HepG2 (cell line): Measurements from ENCODE around the gene COMMD4. TPM values are rescaled to one million over a fixed set of nuclear protein-coding genes. Genes with fewer than 3 reads are reported as not detected.

Experiments
- ATF1 ChIP-seq: IDR thresholded peaks from 2 replicates; pipeline ENCODE4 v1.6.1; 2016; ENCODE audit warnings: mild to moderate bottlenecking, control low read depth
- CBX5 ChIP-seq: sonication (generic); formaldehyde crosslinking; IDR thresholded peaks from 2 replicates; pipeline ENCODE4 v1.4.0; 2020; ENCODE audit warnings: missing genetic modification reagents, borderline replicate concordance
- GFI1 ChIP-seq: sonication (generic); formaldehyde crosslinking; IDR thresholded peaks from 2 replicates; pipeline ENCODE4 v1.5.0; 2020; ENCODE audit warnings: missing genetic modification reagents, mild to moderate bottlenecking, borderline replicate concordance
- HDAC1 ChIP-seq: sonication (generic); formaldehyde crosslinking; IDR thresholded peaks from 2 replicates; pipeline ENCODE4 v1.5.1; 2020; ENCODE audit warnings: mild to moderate bottlenecking, missing genetic modification reagents
- MBNL3 ChIP-seq: fragments of 250-450 bp; sonication (Bioruptor Pico); conservative IDR thresholded peaks from 2 replicates; pipeline ENCODE4 v1.8.0; 2022; ENCODE audit warnings: mild to moderate bottlenecking, inconsistent platforms
- MLXIP ChIP-seq: sonication (generic); formaldehyde crosslinking; IDR thresholded peaks from 2 replicates; pipeline ENCODE4 v1.9.0; 2021; ENCODE audit warnings: missing genetic modification reagents, borderline replicate concordance
- SP2 ChIP-seq: sonication (generic); formaldehyde crosslinking; IDR thresholded peaks from 2 replicates; pipeline ENCODE4 v1.5.1; 2020; ENCODE audit warnings: mild to moderate bottlenecking, missing genetic modification reagents
- SRF ChIP-seq: IDR thresholded peaks from 2 replicates; pipeline ENCODE4 v1.6.1; 2011; ENCODE audit warnings: mild to moderate bottlenecking, low read depth, low read length, moderate library complexity
- TBX3 ChIP-seq: fragments of 450-650 bp; IDR thresholded peaks from 2 replicates; pipeline ENCODE4 v1.6.1; 2017; ENCODE audit warnings: antibody characterized with exemption, mild to moderate bottlenecking, inconsistent platforms, borderline replicate concordance
- TCF12 ChIP-seq, 2 experiments: fragments of 450-650 bp in 1 of 2; sonication (generic) in 1 of 2; formaldehyde crosslinking in 1 of 2; IDR thresholded peaks; 2 replicates each; pipeline versions ENCODE4 v1.6.1 to v1.8.0; 2017 to 2022; ENCODE audit warnings: antibody characterized with exemption in 1 of 2, mild to moderate bottlenecking in 1 of 2, missing genetic modification reagents in 1 of 2, moderate library complexity in 1 of 2
- TRIM24 ChIP-seq: sonication (generic); formaldehyde crosslinking; IDR thresholded peaks from 2 replicates; pipeline ENCODE4 v1.8.0; 2022; ENCODE audit warnings: mild to moderate bottlenecking, missing genetic modification reagents
- YY1 ChIP-seq: IDR thresholded peaks from 2 replicates; pipeline ENCODE4 v1.6.1; 2011; ENCODE audit warnings: low read length, low read depth, moderate library complexity, mild to moderate bottlenecking; ENCODE audit not compliant: insufficient read depth, insufficient replicate concordance
- ZKSCAN1 ChIP-seq: fragments of 150-350 bp; IDR thresholded peaks from 2 replicates; pipeline ENCODE4 v1.6.1; 2014; ENCODE audit warnings: low read length
- ZNF124 ChIP-seq: sonication (generic); formaldehyde crosslinking; IDR thresholded peaks from 2 replicates; pipeline ENCODE4 v1.4.0; 2020; ENCODE audit warnings: missing genetic modification reagents
- ZNF333 ChIP-seq: sonication (generic); formaldehyde crosslinking; IDR thresholded peaks from 2 replicates; pipeline ENCODE4 v1.4.0; 2020; ENCODE audit warnings: mild to moderate bottlenecking, missing genetic modification reagents, borderline replicate concordance
- ZNF367 ChIP-seq: sonication (generic); formaldehyde crosslinking; IDR thresholded peaks from 2 replicates; pipeline ENCODE4 v1.4.0; 2020; ENCODE audit warnings: missing genetic modification reagents, borderline replicate concordance
- ZNF607 ChIP-seq: sonication (generic); formaldehyde crosslinking; IDR thresholded peaks from 2 replicates; pipeline ENCODE4 v1.5.1; 2020; ENCODE audit warnings: missing genetic modification reagents, mild to moderate bottlenecking, borderline replicate concordance
- ZNF704 ChIP-seq: sonication (generic); formaldehyde crosslinking; IDR thresholded peaks from 2 replicates; pipeline ENCODE4 v1.8.1; 2023; ENCODE audit warnings: mild to moderate bottlenecking, inconsistent platforms, moderate library complexity, missing genetic modification reagents, borderline replicate concordance
- ZNF749 ChIP-seq: sonication (generic); formaldehyde crosslinking; IDR thresholded peaks from 2 replicates; pipeline ENCODE4 v1.8.0; 2022; ENCODE audit warnings: mild to moderate bottlenecking, missing genetic modification reagents, moderate library complexity, borderline replicate concordance
- ZNF773 ChIP-seq: sonication (generic); formaldehyde crosslinking; IDR thresholded peaks from 2 replicates; pipeline ENCODE4 v1.4.0; 2020; ENCODE audit warnings: missing genetic modification reagents, borderline replicate concordance
- polyA plus RNA-seq, 8 experiments: library from polyadenylated mRNA; depleted of rRNA in 3 of 8; stranded (reverse) in 7 of 8; unstranded in 1 of 8; fragments of >200 nt; fragmentation: Illumina TruSeq in 4 of 8; extraction: Trizol in 4 of 8; gene quantifications; 2 replicates each; pipeline versions ENCODE4 v1.2.1 to v1.2.3, GENCODE V29; 2011 to 2016; ENCODE audit warnings: low read depth in 4 of 8, missing spikeins in 1 of 8, mixed read lengths in 1 of 8; ENCODE audit not compliant: insufficient read depth in 1 of 8
- total RNA-seq, 5 experiments: library from RNA; depleted of rRNA; stranded (reverse); fragments of >200 nt; fragmentation: Illumina TruSeq; extraction: Trizol; gene quantifications; 2 replicates each; pipeline ENCODE4 v1.2.3, GENCODE V29; 2016; ENCODE audit warnings: low read depth in 1 of 5
- TF ChIP-seq, protein P1 (sequence below): sonication (generic); formaldehyde crosslinking; IDR thresholded peaks from 2 replicates; pipeline ENCODE4 v1.8.0; 2022; ENCODE audit warnings: mild to moderate bottlenecking, missing genetic modification reagents, moderate library complexity
- TF ChIP-seq, protein P2 (sequence below): sonication (generic); formaldehyde crosslinking; IDR thresholded peaks from 2 replicates; pipeline ENCODE4 v1.8.0; 2022; ENCODE audit warnings: missing genetic modification reagents, mild to moderate bottlenecking, moderate library complexity, borderline replicate concordance

The COMMD4 gene
- total and polyA plus RNA-seq, 2 of the 13 experiments (the other 11 are each of a cell fraction or from before 2014, with no cell fraction given): 45.8 to 89.9 TPM

GRCh38 chr15:75367913-75368688 is 32.2 kb downstream of the COMMD4 start, which contains the start of gene MAN2C1 (continued):
- peak; percentile 95 for TF ChIP-seq YY1
- TF ChIP-seq ZNF704 (CRISPR knock-in tag): no peak; the same call in 1 of the 2 replicates
- TF ChIP-seq ZKSCAN1: peak; percentile 43; the same call in 1 of the 2 replicates
- peak; percentile 75 for TF ChIP-seq SRF
- TF ChIP-seq ATF1 (CRISPR knock-in tag): no peak
- TF ChIP-seq ZNF773 (CRISPR knock-in tag): no peak; the same call in 1 of the 2 replicates
- peak; percentile 69 for TF ChIP-seq GFI1 (CRISPR knock-in tag)
- TF ChIP-seq, protein P1, sequence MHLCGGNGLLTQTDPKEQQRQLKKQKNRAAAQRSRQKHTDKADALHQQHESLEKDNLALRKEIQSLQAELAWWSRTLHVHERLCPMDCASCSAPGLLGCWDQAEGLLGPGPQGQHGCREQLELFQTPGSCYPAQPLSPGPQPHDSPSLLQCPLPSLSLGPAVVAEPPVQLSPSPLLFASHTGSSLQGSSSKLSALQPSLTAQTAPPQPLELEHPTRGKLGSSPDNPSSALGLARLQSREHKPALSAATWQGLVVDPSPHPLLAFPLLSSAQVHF (CRISPR knock-in tag): no peak
- TF ChIP-seq MBNL3 (CRISPR knock-in tag): no peak
- peak; percentile 18; the same call in 1 of the 2 replicates for TF ChIP-seq MLXIP (CRISPR knock-in tag)
- no peak; the same call in none of the 2 replicates for TF ChIP-seq ZNF367 (CRISPR knock-in tag)
- no peak; the same call in 1 of the 2 replicates for TF ChIP-seq ZNF333
- TF ChIP-seq, protein P2, sequence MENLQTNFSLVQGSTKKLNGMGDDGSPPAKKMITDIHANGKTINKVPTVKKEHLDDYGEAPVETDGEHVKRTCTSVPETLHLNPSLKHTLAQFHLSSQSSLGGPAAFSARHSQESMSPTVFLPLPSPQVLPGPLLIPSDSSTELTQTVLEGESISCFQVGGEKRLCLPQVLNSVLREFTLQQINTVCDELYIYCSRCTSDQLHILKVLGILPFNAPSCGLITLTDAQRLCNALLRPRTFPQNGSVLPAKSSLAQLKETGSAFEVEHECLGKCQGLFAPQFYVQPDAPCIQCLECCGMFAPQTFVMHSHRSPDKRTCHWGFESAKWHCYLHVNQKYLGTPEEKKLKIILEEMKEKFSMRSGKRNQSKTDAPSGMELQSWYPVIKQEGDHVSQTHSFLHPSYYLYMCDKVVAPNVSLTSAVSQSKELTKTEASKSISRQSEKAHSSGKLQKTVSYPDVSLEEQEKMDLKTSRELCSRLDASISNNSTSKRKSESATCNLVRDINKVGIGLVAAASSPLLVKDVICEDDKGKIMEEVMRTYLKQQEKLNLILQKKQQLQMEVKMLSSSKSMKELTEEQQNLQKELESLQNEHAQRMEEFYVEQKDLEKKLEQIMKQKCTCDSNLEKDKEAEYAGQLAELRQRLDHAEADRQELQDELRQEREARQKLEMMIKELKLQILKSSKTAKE (CRISPR knock-in tag): no peak
- peak; percentile 24 for TF ChIP-seq ZNF607 (CRISPR knock-in tag)
- peak; percentile 14; the same call in 1 of the 2 replicates for TF ChIP-seq TBX3
- peak; percentile 42; the same call in 1 of the 2 replicates for TF ChIP-seq ZNF749 (CRISPR knock-in tag)
- peak; percentile 73 for TF ChIP-seq HDAC1 (CRISPR knock-in tag)
- no peak for TF ChIP-seq TCF12 (IDR thresholded peaks at IDR 0.05)
- TF ChIP-seq TCF12 (CRISPR knock-in tag; IDR thresholded peaks at IDR 0.05): no peak
- peak; percentile 60 for TF ChIP-seq SP2 (CRISPR knock-in tag)
- no peak for TF ChIP-seq TRIM24
- TF ChIP-seq CBX5 (CRISPR knock-in tag): peak; percentile 51
- TF ChIP-seq ZNF124 (CRISPR knock-in tag): peak; percentile 37
